Measurements from ENCODE around the gene RHOT2.

The RHOT2 gene

GRCh38 chr16:638034-638543 is 29.8 kb upstream of the RHOT2 start:
- DNase-seq (ENCODE audit: insufficient read length, low spot score) (no peak), FAIRE-seq (no peak)
- no peak for TF ChIP-seq POLR2AphosphoS5 (IDR thresholded peaks at IDR 0.05; ENCODE audit: low read depth, low read length)

- TF ChIP-seq POU2F2 (IDR thresholded peaks at IDR 0.05; ENCODE audit: low read depth, low read length): no peak
- TF ChIP-seq TAF1 (IDR thresholded peaks at IDR 0.05; ENCODE audit: low read depth, low read length): no peak
- no peak for TF ChIP-seq PAX5 (IDR thresholded peaks at IDR 0.05; ENCODE audit: insufficient read depth, low read length, severe bottlenecking)
- no peak for FAIRE-seq
- no peak for DNase-seq (ENCODE audit: insufficient read length, low spot score)
These were observed 29.1 kb upstream of the RHOT2 start for GRCh38 chr16:638836-639235.

GRCh38 chr16:640614-641013 is 27.3 kb upstream of the RHOT2 start:
- FAIRE-seq (no peak), DNase-seq (ENCODE audit: insufficient read length, low spot score) (no peak)
- TF ChIP-seq POLR2A (IDR thresholded peaks at IDR 0.05; ENCODE audit: low read depth, low read length) (no peak), POU2F2 (IDR thresholded peaks at IDR 0.05; ENCODE audit: low read depth, low read length) (no peak), TAF1 (IDR thresholded peaks at IDR 0.05; ENCODE audit: low read depth, low read length) (no peak), SPI1 (IDR thresholded peaks at IDR 0.05; ENCODE audit: low read depth, low read length) (no peak), POLR2AphosphoS5 (IDR thresholded peaks at IDR 0.05; ENCODE audit: low read depth, low read length) (no peak), PAX5 (IDR thresholded peaks at IDR 0.05; ENCODE audit: insufficient read depth, low read length, severe bottlenecking) (no peak)

- TF ChIP-seq POLR2A (IDR thresholded peaks at IDR 0.05; ENCODE audit: low read depth, low read length) (peak; percentile 20; the same call in 1 of the 2 replicates), POLR2AphosphoS5 (IDR thresholded peaks at IDR 0.05; ENCODE audit: low read depth, low read length) (no peak)
- DNase-seq (ENCODE audit: insufficient read length, low spot score) (peak; percentile 91), FAIRE-seq (peak; percentile 97)
These were observed 26.4 kb upstream of the RHOT2 start, which contains the start of gene MCRIP2 for GRCh38 chr16:641326-642188. Gene MCRIP2 (plus strand): TSS chr16:641828. CDS start chr16:641992, 164 bp downstream.

GRCh38 chr16:642189-643049 is 25.5 kb upstream of the RHOT2 start:
- FAIRE-seq (peak; percentile 90), DNase-seq (ENCODE audit: insufficient read length, low spot score) (peak; percentile 67)
- TF ChIP-seq SPI1 (IDR thresholded peaks at IDR 0.05; ENCODE audit: low read depth, low read length) (peak; percentile 20; the same call in 1 of the 2 replicates), POLR2AphosphoS5 (IDR thresholded peaks at IDR 0.05; ENCODE audit: low read depth, low read length) (no peak), POU2F2 (IDR thresholded peaks at IDR 0.05; ENCODE audit: low read depth, low read length) (no peak)

- FAIRE-seq (no peak), DNase-seq (ENCODE audit: insufficient read length, low spot score) (no peak)
- TF ChIP-seq PAX5 (IDR thresholded peaks at IDR 0.05; ENCODE audit: insufficient read depth, low read length, severe bottlenecking) (no peak), TAF1 (IDR thresholded peaks at IDR 0.05; ENCODE audit: low read depth, low read length) (no peak), POLR2AphosphoS5 (IDR thresholded peaks at IDR 0.05; ENCODE audit: low read depth, low read length) (no peak), POU2F2 (IDR thresholded peaks at IDR 0.05; ENCODE audit: low read depth, low read length) (no peak), SPI1 (IDR thresholded peaks at IDR 0.05; ENCODE audit: low read depth, low read length) (no peak), POLR2A (IDR thresholded peaks at IDR 0.05; ENCODE audit: low read depth, low read length) (no peak)
These were observed 24.9 kb upstream of the RHOT2 start for GRCh38 chr16:643050-643368.

- TF ChIP-seq PAX5 (IDR thresholded peaks at IDR 0.05; ENCODE audit: insufficient read depth, low read length, severe bottlenecking): no peak
- no peak for TF ChIP-seq POU2F2 (IDR thresholded peaks at IDR 0.05; ENCODE audit: low read depth, low read length)
- TF ChIP-seq POLR2A (IDR thresholded peaks at IDR 0.05; ENCODE audit: low read depth, low read length): no peak
- no peak for TF ChIP-seq POLR2AphosphoS5 (IDR thresholded peaks at IDR 0.05; ENCODE audit: low read depth, low read length)
- no peak for TF ChIP-seq SPI1 (IDR thresholded peaks at IDR 0.05; ENCODE audit: low read depth, low read length)
- no peak for TF ChIP-seq TAF1 (IDR thresholded peaks at IDR 0.05; ENCODE audit: low read depth, low read length)
- DNase-seq (ENCODE audit: insufficient read length, low spot score) (no peak), FAIRE-seq (no peak)
These were observed 23.4 kb upstream of the RHOT2 start for GRCh38 chr16:644556-644955.

- DNase-seq (ENCODE audit: insufficient read length, low spot score) (no peak), FAIRE-seq (no peak)
- TF ChIP-seq SPI1 (IDR thresholded peaks at IDR 0.05; ENCODE audit: low read depth, low read length) (no peak), POLR2A (IDR thresholded peaks at IDR 0.05; ENCODE audit: low read depth, low read length) (no peak), PAX5 (IDR thresholded peaks at IDR 0.05; ENCODE audit: insufficient read depth, low read length, severe bottlenecking) (no peak), POU2F2 (IDR thresholded peaks at IDR 0.05; ENCODE audit: low read depth, low read length) (no peak), TAF1 (IDR thresholded peaks at IDR 0.05; ENCODE audit: low read depth, low read length) (no peak), POLR2AphosphoS5 (IDR thresholded peaks at IDR 0.05; ENCODE audit: low read depth, low read length) (no peak)
These were observed 21.9 kb upstream of the RHOT2 start for GRCh38 chr16:645852-646678.

- TF ChIP-seq PAX5 (IDR thresholded peaks at IDR 0.05; ENCODE audit: insufficient read depth, low read length, severe bottlenecking) (no peak), SPI1 (IDR thresholded peaks at IDR 0.05; ENCODE audit: low read depth, low read length) (no peak), POLR2AphosphoS5 (IDR thresholded peaks at IDR 0.05; ENCODE audit: low read depth, low read length) (0 out of 2 replicates have a peak, but pooled peaks have one; percentile 33)
- FAIRE-seq: no peak
These were observed 21.2 kb upstream of the RHOT2 start for GRCh38 chr16:646679-647172.

More at GRCh38 chr16:646679-647172, 21.2 kb upstream of the RHOT2 start:
- no peak for DNase-seq (ENCODE audit: insufficient read length, low spot score)

All from GM12891 (cell line).